HCT116 (cell line): Measurements from ENCODE around the gene PXN.

Experiments used
- CTCF ChIP-seq, 3 experiments: fragments of 200-600 bp in 1 of 3; sonication (generic) in 1 of 3; IDR thresholded peaks in 2 of 3; conservative IDR thresholded peaks in 1 of 3; 2 replicates each; pipeline ENCODE4 v1.5.1; 2012 to 2017; ENCODE audit warnings: low read depth in 2 of 3, low read length in 2 of 3, antibody characterized with exemption in 1 of 3, borderline replicate concordance in 1 of 3, control low read depth in 1 of 3, mild to moderate bottlenecking in 1 of 3, mixed read lengths in 1 of 3, mixed run types in 1 of 3, moderate library complexity in 1 of 3; ENCODE audit not compliant: insufficient read depth in 1 of 3
- EGR1 ChIP-seq: IDR thresholded peaks from 2 replicates; pipeline ENCODE4 v1.6.1; 2012; ENCODE audit warnings: low read depth
- ELF1 ChIP-seq: IDR thresholded peaks from 2 replicates; pipeline ENCODE4 v1.6.1; 2012; ENCODE audit warnings: low read depth, borderline replicate concordance
- JUND ChIP-seq: IDR thresholded peaks from 2 replicates; pipeline ENCODE4 v1.6.1; 2012
- MAX ChIP-seq: IDR thresholded peaks from 2 replicates; pipeline ENCODE4 v1.6.1; 2012
- POLR2A ChIP-seq: IDR thresholded peaks from 2 replicates; pipeline ENCODE4 v1.7.0; 2011; ENCODE audit warnings: borderline replicate concordance; ENCODE audit not compliant: insufficient read depth, insufficient read length; ENCODE audit errors: extremely low read depth
- POLR2AphosphoS5 ChIP-seq: IDR thresholded peaks from 2 replicates; pipeline ENCODE4 v1.6.1; 2011; ENCODE audit warnings: mild to moderate bottlenecking, low read depth, low read length, moderate library complexity
- RAD21 ChIP-seq: IDR thresholded peaks from 2 replicates; pipeline ENCODE4 v1.6.1; 2012; ENCODE audit warnings: low read depth, mild to moderate bottlenecking
- SIN3A ChIP-seq: IDR thresholded peaks from 2 replicates; pipeline ENCODE4 v1.6.1; 2012; ENCODE audit warnings: low read depth
- SP1 ChIP-seq: IDR thresholded peaks from 2 replicates; pipeline ENCODE4 v1.6.1; 2012; ENCODE audit warnings: low read depth
- YY1 ChIP-seq: IDR thresholded peaks from 2 replicates; pipeline ENCODE4 v1.6.1; 2011; ENCODE audit warnings: low read length, low read depth, moderate library complexity, mild to moderate bottlenecking; ENCODE audit not compliant: insufficient replicate concordance; ENCODE audit errors: extremely low read depth

- TF ChIP-seq JUND (no peak), CTCF (IDR thresholded peaks at IDR 0.05 in 2 of 3, conservative IDR thresholded peaks at IDR 0.05 in 1 of 3; ENCODE audit: borderline replicate concordance in 1 of 3, insufficient read depth in 1 of 3, low read depth in 2 of 3, low read length in 2 of 3) (no peak), MAX (no peak), POLR2AphosphoS5 (no peak), SIN3A (no peak), POLR2A (no peak), YY1 (no peak), EGR1 (no peak), RAD21 (no peak), SP1 (no peak), ELF1 (no peak)
Observed at GRCh38 chr12:120220838-120221575, 44.5 kb downstream of the PXN start.
